COR-L47 (cell line): ENCODE measurements around the gene KCNG4.
"Not testable (repeated sequence)": the region's sequence is repeated elsewhere in the genome, so short reads cannot be mapped to it uniquely, and the experiment has no call there.

Experiments
- DNase-seq: peaks from one replicate; lab custom pipeline; 2025; lab: John Stamatoyannopoulos, UW

KCNG4 gene

DNA sequence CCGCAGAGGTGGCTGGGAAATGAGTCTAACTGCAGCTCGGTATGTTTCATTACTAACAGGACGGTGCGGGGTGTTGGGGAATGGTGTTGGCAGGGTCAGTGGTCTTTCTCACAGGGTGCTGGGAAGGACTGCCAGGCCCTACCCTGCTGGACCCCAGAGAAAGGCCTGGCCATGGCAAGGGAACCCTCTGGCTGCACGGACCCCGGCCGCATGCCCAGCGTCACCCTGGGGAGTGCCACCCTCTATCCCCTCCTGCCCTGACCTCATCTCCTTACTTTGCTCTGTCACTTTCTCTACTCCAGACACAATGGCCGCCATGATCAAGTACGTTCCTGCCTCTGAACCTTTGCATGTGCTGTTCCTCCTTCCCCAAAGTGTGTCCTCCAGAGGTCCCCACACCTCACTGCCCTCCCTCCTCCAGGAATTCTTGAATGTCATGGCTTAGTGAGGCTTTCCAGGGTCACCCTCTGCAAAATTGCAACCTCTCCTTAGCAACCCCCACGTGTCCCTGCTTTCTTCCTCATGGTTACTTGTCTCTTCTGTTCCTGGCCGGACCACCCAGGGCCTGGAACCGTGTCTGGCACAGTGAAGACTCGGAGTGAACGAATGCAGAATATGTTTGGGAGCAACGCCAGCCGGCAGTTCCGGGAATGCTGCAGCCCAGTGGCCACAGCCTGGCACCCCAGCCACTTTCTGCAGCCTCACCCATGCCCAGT, 33.7 kb downstream of the KCNG4 start:
- no peak for DNase-seq

DNA sequence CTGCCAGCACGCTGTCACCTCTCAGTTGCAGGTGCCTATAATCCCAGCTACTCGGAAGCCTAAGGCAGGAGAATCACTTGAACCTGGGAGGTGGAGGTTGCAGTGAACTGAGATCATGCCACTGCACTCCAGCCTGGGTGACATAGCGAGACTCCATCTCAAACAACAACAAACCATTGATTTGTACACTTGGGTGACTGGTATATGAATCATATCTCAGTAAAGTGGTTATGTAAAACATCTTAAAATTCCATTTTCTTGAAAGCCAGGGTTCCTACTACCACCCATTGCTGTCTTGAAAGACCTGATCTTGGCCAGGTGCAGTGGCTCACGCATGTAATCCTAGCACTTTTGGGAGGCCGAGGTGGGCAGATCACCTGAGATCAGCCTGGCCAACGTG, 34.7 kb downstream of the KCNG4 start:
- not testable (repeated sequence) for DNase-seq

DNA sequence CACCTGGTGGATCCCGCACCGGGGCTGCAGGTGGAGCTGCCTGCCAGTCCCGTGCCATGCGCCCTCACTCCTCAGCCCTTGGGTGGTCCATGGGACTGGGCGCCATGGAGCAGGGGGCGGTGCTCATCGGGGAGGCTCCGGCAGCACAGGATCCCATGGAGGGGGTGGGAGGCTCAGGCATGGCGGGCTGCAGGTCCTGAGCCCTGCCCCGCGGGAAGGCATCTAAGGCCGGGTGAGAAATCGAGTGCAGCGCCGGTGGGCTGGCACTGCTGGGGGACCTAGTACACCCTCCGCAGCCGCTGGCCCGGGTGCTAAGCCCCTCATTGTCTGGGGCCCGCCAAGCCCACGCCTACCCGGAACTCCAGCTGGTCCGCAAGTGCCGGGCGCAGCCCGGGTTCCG, 35.3 kb downstream of the KCNG4 start:
- DNase-seq: not testable (repeated sequence)

DNA sequence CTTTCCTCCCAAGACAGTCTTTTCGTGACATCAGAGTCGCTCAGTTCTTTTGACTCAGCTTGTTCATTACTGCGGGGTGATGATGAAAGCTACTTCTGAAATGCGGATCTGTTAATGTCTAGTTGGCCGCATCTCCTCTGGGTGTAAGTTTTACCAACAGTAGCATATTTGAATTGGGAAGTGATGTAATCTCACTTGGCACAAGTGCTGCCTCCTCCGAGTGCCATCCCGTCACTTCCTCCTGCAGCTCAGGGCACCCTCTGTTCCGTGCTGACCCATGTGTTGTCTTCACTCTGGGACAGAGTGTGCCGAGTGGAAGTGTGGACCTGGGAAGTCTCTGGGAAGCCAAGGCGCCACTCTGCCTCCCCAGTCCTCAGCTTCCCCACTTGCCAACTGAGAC, 40.0 kb downstream of the KCNG4 start:
- DNase-seq: no peak

DNA sequence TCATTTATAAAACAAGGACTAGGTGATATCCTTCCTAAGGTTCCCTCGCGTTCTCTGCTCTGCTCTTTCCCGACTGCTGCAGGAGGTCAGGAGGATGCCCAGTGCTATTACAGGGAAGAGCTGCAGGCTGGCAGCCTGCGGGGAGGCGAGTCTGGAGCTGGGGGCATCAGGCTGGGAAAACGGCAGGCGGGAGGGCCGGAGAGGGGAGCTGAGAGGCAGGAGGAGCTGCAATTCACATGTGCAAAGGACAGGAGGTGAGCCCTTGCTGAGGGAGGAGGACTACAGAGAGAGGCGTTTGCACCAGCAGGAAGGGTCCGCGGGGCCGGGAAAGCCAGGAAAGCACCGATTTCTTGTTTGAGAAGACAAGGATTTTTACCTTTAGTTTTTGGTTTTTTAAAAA, 40.7 kb downstream of the KCNG4 start:
- DNase-seq: no peak

DNA sequence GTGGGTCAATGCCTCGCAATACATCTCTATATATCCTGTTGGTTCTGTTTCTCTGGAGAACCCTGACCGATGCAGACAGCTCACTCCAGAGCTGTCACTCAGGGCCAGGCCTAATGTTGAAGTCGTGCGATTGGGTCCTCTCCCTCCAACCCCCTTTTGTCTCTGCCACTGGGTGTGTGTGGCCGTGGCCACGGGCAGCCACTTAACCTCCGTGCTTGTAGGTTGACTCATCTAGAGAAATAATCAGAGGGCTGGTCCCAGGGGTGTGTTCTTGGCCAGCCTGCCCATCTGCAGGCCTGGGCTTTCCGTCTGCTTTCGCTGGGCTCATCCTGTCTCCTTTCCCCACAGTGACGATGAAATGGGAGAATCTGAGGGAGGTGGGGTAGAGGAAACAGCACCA, 41.4 kb downstream of the KCNG4 start:
- DNase-seq: no peak

DNA sequence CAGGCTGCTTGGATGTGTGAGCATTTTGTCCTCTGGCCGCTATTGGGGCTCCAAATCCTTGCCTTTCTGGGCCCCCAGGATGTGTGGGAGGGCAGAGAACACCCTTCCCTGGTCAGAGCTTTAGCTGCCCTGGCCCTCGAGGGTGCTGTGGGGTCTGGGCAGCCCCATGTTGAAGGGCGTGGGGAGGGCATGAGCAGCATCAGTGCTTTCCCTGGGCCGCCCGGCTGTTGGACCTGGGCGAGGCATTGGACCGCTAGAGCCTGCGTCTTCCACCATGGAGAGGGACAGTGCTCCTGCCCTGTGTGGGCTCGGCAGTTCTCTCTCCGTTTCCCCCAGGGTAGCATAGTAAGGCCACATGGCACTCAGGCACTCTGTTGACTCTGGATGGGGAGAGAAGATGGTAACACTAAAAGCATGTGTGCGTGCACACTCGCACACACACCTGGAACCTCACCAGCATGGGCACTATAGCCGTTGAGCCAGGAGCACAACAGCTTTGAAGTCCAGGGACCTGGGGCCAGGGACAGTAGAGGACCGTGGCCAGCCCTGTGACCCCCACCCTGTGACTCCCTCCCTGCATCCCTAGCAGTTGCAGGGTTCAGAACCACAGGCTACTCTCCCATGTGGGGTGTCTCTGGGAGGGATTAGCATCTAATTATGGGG, 42.2 kb downstream of the KCNG4 start:
- DNase-seq: no peak

DNA sequence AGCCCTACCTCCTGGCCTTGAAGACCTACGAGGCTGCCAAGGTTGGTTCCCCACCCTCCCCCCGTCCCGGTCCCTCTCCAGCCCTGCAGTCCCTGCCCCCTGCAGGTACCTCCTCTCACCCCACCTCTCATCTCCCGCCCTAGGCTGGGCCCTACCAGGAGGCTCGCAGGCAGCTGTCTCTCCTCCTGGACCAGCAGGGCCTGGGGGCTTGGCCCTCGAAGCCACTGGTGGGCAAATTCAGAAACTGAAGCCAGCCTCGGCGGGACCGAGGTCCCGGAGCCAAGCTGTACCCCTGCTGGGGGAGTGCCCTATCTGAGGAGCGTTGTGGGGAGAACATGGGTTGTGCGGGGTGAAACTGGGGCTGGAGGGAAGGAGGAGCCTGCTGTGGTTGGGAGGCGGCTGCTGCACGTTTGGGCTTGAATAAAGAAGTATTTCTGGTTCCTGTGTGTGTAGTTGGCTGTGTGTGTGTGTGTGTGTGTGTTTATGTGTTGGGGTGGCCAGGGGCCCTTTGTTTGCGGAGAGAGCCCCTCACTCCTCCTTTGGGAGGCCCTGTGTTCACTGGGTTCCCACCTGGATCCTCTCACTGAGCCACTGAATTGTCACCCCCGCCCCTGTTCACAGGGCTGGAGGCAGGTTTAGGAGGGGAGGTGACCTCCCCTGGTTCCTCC, 43.0 kb downstream of the KCNG4 start:
- no peak for DNase-seq

DNA sequence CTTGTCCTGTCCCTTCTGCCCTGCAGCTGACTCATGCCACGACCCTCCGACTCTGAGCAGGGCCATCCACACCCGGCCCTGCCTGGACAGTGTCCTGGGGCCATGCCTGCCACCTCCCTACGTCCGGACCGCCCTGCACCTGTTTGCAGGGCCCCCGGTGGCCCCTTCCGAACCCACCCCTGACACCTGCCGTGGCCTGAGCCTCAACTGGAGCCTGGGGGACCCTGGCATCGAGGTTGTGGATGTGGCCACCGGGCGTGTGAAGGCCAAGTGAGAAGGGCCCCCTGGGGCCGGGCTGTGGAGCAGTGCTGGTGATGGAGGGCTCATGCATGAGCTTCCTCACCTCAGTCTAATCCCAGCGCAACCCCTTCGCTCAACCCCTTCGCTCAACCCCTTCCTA, 43.7 kb downstream of the KCNG4 start:
- DNase-seq: no peak

DNA sequence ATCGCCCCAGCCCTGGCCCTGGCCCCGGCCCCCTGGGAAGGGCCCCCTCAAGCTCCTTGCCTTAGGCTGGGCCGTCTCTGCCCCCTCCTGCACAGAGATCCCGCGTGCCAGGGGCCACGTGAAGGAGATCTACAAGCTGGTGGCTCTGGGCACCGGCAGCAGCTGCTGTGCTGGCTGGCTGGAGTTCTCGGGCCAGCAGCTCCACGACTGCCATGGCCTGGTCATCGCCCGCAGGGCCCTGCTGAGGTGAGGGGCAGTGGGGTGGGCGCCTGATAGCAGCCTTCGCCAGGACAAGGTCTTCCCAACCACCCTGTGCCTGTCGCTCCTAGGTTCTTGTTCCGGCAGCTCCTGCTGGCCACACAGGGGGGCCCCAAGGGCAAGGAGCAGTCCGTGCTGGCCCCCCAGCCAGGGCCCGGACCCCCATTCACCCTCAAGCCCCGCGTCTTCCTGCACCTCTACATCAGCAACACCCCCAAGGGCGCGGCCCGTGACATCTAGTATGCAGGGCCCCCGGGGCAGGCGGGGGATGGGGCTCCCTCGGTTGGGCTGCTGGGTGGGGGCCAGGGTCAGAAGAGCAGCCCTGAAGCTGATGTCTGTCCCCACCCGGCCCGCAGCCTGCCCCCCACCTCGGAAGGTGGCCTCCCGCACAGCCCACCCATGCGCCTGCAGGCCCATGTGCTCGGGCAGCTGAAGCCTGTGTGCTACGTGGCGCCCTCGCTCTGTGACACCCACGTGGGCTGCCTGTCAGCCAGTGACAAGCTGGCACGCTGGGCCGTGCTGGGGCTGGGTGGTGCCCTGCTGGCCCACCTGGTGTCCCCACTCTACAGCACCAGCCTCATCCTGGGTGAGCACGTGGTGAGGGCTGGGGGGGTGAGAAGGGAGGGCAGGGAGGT, 44.4 kb downstream of the KCNG4 start:
- no peak for DNase-seq

DNA sequence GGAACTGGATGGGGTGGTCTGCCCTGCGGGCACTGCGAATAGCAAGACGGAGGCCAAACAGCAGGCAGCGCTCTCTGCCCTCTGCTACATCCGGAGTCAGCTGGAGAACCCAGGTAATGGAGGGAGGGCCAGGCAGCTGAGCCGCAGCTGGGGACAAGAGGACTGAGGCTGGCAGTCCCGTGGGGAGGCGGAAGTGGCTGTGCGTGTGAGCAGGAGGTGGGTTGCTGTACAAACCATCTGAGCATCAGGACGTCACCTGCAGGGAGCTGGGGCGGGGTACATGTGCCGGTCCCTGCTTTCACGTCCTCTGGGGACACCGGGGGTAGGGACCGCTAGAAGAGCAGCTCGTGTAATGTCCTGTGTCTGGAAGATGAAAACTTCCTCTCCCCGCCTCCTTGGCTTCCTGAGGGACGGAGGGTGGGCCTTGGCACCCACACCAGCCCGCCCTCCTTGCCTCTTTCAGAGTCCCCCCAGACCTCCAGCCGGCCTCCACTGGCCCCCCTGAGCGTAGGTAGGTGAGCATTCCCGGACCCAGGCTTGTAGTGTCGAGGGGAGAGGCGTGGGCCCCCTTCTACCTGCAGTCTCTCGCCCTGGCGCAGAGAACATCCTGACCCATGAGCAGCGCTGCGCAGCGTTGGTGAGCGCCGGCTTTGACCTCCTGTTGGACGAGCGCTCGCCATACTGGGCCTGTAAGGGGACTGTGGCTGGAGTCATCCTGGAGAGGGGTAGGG, 45.2 kb downstream of the KCNG4 start:
- DNase-seq: no peak

DNA sequence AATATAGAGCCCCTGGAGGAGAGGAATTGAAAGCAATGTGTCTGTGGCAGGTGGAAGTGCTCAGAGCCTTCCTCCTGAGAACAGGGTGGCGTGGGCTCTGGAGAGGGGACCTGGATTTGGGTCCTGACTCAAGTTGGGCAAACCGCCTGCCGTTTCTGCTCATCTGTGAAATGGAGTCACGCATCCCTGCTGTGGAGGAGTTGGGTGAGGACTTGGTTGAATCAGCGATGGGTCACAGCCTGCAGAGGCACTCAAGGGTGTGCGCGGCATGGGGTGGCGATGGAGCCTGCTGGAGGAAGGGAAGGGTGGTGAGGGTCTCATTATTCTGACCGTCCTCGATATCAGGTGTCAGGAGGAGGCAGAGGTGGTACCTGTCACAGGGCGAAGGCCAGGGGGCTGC, 45.8 kb downstream of the KCNG4 start:
- no peak for DNase-seq

DNA sequence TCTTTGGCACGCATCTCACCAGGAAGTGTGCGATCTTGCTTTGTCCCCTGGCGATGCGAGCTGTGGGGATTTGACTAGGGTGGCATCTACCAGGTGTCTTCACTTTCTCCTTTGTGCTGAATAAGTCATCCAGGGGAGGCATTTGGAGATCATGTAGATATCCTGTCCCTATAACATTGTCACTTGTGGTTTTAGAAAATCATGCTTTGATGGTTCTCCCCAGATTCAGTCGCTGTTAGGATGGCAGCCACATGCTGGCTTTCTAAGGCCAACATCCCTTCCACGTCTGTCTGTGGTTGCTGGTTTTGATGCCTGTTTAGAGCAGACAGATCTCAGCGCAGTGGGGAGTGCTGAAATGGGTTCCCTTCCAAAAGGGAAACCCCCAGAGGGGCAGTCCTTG, 46.3 kb downstream of the KCNG4 start:
- DNase-seq: no peak

DNA sequence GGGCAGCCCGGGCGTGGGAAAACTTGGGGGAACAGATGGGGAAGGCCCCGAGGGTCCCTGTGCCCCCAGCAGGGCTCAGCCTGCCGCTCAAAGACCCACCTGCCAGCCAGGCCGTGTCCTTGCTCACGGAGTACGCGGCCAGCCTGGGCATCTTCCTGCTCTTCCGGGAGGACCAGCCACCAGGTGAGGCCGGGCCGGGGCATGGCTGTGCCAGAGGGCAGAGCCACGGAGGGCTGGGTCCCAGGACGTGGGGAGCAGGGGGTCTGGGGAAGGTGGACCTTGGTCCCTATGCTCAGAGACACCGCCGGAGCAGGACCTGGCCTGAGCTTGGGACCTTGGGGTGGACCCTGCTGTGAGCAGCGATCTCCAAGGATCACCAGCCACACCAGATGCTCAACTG, 48.3 kb downstream of the KCNG4 start:
- DNase-seq: no peak

DNA sequence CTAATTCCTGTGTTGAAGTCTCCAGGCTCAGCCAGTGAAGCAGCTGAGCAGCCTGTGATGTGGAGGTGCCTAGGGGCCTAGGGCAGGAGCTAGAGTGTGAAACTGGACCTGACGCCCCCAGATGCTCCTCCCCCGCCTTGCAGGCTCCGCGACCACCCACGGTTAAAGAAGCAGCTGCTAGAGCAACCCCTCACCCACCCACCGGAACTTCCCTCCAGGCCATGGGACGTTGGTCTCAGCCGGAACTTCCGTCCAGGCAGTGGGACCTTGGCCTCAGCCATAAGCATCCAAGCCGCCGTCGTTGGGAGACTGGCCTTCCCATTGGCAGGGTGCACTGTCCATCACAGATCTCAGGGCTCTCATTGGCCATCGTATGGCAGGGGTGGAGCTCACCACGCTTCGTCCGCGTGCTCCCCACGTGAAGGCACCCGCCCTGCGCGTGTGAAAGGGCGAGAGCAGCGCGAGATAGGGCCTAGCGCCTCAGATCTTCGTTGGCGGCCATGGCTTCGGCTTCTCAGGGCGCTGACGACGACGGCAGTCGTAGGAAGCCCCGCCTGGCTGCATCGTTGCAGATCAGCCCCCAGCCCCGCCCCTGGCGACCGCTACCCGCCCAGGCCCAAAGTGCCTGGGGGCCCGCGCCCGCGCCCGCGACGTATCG, 49.0 kb downstream of the KCNG4 start, which contains the start of gene ADAD2:
Gene ADAD2 (plus strand): TSS at position 427 of the 658 bp plus-strand sequence. CDS start 74 bp downstream, at position 501.
- no peak for DNase-seq

DNA sequence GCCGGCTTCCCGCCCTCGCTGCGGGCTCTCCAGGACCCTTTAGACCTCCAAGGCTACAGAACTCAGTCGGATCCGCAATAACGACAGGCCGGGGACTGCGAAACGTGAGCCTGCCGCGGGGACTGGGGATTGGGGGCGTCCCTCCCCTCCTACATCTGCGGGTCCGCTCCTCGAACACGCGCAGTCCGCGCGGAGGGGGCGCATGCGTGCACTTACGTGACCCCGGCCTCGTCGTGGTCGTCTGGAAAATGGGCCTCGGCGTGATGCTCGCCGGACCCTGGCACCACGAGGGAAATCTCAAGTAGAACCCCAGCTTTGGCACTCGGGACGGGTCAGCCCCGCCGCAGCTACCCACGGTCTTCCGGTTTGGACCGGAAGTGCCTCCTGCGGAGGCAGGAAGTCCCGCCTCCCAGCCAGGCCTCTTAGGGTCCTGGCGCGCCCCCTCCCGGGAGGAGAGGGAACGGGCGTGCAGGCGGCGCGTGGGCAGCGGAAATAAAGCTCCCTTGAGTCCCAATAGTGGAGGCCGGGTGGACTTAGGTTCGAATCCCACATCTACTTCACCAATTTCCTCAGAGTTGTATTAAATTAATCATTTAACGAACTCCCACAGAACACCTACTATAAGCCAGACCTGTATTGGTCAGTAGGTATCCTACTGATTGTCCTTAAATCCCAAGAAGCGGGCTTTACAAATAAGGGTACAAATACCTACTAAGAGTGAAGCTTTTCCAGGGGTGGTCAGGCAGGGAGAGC, 53.0 kb downstream of the KCNG4 start, which contains the start of gene TAF1C:
Gene TAF1C (minus strand): TSS at position 373 of the 753 bp plus-strand sequence. CDS start 2,069 bp downstream, outside the sequence.
- peak; percentile 90 for DNase-seq

DNA sequence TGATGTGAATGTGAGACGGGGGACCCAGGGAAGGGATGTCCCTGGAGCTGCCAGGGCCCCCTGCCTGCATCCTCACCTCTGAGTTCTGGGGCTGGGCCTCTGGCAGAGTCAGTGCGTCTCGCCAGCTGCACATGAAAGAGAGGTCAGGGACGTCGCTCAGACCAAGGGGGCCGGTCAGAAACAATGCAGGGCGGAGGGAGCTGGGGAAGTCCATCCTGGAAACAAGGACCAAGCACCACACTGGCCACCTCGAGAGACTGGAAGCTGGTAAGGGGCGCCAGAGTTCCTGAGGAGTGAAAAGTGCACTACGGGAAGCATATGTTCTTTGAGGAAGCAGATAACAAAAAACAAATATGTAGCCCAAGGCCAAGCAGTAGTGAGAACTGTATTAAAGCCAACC, 55.0 kb downstream of the KCNG4 start:
- no peak for DNase-seq

DNA sequence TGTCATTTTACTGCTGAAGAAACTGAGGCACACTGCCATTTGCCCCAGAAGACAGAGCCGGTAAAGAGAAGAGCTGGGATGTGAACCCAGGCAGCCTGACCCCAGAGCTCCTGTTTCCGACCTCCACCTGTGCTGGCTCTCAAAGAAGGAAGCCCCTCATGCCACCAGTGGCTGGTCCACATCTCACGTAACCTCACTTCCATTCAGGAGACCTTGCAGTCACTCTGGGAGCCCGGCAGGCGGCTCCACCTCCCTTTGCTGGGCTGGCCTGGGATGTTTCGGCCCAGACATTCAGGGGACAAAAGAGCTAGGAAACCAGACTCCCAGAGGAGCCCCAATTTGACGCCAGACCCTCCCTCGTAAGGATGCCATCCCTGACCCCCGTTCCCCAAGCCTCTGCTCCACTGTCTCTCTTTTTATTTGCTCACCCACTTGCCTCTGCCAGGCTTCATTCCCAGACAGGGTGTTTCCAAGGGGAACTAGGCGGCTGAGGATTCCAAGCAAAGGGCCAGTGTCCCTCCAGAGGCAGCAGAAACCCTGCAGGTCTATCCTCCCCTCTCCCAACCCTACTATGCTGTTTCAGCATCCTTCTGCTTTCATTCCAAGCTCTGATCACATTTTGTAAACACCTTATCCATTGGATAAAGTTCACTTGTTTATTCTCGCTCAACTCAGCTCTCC, 55.8 kb downstream of the KCNG4 start:
- DNase-seq: no peak

DNA sequence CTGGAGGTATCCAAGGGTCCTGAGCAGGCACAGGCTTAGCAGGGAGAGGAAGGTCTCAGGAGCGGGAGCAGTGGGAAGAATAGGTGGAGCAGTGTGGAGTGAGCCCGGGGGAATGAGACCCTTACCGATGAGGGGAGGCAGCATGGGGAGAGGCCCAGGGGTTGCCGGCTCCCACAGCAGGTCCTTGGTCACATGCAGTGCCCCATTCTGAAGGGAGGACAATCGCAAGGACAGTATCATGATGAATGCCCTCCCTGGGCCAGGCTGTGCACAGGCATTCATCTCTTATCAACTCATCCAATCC, 56.3 kb downstream of the KCNG4 start:
- DNase-seq: no peak
